WI38 (cell line): ENCODE results near the gene RIN2.
A peak's percentile ranks its signal among the peaks of the same experiment; 100 is the strongest.

Experiments used
- H3K4me3 ChIP-seq: 2 replicates; pipeline ENCODE4 v1.5.1; 2011; ENCODE audit warnings: low read depth, mild to moderate bottlenecking, control low read depth, low read length
- TF ChIP-seq, protein P1 (sequence below): IDR thresholded peaks from 2 replicates; pipeline ENCODE4 v1.5.1; 2012; ENCODE audit warnings: low read depth, mild to moderate bottlenecking, control low read depth, low read length

RIN2 gene

DNA sequence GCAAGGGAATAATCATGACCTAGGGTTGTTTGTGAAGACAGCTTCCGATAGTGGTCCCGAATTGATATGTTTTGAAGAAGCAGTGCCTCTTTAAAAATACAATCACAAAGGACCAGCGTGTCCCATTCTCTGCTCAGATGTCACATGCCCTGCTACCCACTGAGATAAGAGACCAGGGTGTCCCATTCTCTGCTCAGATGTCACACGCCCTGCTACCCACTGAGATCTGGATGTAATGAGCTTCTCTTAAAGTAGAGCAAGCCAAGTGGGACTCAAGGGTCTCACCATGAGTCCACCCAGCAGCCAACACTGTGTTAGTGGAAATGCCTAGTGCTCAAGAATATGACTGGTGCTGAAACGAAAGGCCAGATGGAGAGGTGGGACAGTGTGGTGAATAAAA is 22.2 kb downstream of the RIN2 start:
- TF ChIP-seq, protein P1, sequence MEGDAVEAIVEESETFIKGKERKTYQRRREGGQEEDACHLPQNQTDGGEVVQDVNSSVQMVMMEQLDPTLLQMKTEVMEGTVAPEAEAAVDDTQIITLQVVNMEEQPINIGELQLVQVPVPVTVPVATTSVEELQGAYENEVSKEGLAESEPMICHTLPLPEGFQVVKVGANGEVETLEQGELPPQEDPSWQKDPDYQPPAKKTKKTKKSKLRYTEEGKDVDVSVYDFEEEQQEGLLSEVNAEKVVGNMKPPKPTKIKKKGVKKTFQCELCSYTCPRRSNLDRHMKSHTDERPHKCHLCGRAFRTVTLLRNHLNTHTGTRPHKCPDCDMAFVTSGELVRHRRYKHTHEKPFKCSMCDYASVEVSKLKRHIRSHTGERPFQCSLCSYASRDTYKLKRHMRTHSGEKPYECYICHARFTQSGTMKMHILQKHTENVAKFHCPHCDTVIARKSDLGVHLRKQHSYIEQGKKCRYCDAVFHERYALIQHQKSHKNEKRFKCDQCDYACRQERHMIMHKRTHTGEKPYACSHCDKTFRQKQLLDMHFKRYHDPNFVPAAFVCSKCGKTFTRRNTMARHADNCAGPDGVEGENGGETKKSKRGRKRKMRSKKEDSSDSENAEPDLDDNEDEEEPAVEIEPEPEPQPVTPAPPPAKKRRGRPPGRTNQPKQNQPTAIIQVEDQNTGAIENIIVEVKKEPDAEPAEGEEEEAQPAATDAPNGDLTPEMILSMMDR = no peak
- H3K4me3 ChIP-seq = no peak overlapping the region

DNA sequence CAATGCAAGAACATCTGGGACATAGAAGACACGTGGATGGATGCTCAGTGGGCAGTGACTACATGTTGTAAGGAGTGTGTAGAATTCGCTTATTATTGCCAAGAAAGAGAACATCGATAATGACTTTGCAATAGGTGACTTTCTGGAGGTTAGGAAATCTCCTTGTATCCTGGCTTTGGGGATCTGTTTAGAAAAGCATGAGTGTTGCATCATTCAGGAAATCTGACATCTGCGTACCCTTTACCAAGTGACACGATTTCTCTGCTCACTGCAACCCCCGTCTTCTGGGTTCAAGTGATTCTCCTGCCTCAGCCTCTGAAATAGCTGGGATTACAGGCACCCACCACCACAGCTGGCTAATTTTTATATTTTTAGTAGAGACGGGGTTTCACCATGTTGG is 23.2 kb downstream of the RIN2 start:
- H3K4me3 ChIP-seq = no peak overlapping the region
- TF ChIP-seq, protein P1 = no peak

DNA sequence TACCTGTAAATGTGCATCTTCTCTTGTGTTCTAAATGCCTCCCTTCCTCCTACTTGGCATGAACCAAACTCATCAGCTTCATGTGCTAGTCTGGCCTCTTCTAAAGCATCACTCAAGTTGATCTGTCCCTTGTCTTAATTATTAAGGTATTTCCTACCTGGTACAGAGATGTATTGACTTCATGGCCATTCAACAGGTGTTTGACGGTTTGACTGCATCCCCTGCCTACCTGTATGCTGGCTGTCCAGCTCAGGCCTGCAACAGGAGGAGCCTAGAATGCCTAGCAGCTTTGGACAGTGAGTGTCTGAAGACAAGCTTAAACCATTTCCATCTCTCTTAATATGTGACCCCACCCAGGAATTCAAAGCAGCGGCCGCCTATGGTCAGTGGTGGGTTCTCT is 24.6 kb downstream of the RIN2 start:
- TF ChIP-seq, protein P1 = no peak
- H3K4me3 ChIP-seq = no peak overlapping the region

DNA sequence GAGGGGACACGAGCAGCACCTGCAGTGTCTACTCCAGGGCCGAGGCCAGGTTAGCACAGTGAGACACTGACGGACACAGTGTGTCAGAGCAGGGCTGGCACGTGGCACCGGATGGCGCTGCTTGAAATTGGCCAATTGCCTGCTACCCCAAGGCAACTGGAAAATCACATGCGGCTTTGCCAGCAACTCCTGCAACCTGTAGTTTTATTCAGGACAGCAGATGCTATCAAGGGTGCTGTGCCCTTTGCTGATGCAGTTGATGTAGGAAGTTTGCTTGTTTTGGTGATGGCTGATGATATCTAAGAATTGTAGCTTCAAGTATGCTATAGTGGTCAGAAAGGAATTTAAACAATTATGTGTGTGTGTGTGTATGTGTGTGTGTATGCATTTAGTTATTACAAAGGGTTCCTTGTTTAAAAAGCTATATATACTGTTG is 25.9 kb downstream of the RIN2 start:
- TF ChIP-seq, protein P1 = no peak
- no peak overlapping the region for H3K4me3 ChIP-seq

DNA sequence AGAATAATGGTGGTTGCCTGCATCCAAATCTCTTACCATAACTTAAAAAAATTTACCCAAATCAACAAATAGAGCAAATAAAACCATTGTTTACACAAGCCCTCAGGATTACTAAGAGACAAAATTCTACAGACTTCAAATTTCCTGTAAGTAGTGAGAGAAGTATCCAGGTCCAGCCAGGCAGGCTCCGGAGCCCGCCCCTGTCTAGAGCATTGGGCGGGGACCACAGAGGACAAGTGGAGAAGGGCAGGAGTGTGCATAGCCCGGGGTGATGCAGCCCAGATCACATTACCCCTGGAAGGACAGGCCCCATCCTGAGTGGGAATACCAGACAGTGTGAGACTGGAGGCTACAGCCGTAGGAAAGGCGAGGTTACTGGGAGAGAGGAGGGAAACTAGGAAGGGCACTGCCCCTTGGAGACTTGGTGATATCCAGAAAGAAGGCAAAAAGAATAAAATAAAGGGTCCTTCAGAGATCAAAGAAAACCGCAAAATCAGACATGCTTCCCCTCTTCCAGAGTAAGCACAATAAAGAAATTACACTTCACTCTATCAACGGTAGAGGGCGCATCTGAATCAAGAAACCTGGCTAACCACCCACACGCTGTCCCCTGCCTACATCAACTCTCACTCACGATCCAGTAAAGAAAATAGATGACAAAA is 26.6 kb downstream of the RIN2 start:
- H3K4me3 ChIP-seq = peak overlapping the region; percentile 33
- TF ChIP-seq, protein P1 = peak; percentile 61

DNA sequence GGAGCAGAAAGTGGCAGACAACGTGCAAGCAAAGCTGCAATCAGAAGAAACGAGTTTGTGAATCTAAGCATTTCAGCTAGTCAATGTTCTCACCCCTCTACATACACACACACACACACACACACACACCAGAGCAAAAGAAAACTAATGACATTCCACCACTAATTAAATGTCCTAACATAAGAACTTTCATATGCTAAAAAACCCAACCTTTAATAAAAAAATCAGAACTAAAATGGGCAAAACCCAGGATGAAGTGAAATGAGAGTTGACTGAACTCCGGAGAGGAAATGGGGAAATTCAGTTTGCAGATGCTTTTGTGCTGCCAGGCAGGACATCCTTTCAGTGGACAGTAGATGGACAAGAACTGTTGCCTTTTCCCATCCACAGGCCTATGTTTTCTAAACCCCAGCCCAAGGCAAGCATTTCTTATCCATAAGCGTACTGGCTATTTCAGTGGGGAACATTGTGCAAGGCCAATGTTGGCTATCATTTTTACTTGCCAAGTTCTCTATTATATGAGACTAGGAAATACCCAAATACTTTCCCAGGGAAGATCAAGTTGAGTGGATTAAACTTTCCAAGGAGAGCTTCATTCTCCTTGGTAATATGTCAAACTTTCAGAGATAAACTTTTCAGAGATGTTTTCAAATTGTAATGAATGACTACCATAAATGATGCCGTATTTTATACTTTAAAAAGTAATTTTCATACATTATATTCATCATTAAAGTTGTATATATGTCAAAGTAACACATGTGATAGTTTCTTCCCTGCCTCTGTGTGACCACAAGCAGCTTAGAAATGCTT is 27.3 kb downstream of the RIN2 start:
- TF ChIP-seq, protein P1 = no peak
- H3K4me3 ChIP-seq = no peak overlapping the region

DNA sequence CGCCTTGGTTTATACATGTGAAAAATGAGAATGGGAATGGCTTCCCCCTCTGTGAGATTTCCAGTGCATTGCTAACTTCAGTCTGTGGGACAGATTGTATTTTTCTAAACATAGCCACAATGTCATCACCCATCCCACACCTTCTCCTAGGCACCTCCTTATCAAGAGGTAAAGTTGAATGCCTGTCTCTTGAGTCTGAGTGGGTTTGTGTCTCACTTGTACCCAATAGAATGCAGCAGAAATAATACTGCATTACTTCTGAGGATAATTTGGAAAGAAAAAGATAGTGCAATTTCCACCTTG is 27.9 kb downstream of the RIN2 start:
- TF ChIP-seq, protein P1 = no peak
- no peak overlapping the region for H3K4me3 ChIP-seq
